ENCODE data around the gene OPN1SW. TPM values are rescaled to one million over a fixed set of nuclear protein-coding genes. Genes with fewer than 3 reads are reported as not detected.

OPN1SW gene
- total RNA-seq, 2 experiments from 2014 or later: not detected

GRCh38 chr7:128742206-128742605 lies 33.4 kb downstream of the OPN1SW start:
- Mint-ChIP-seq H3K4me1 (ENCODE audit: low read depth) (peaks cover 53% of the 10 kb centered on the region), H3K27me3 (no peaks in the 10 kb centered on the region), H3K36me3 (ENCODE audit: low read depth) (peaks cover 25% of the 10 kb centered on the region), H3K27ac (no peak overlapping the region), H3K9me3 (no peaks in the 10 kb centered on the region), H3K4me3 (no peak overlapping the region)
- no peak for TF ChIP-seq CTCF (IDR thresholded peaks at IDR 0.05)
- DNase-seq (no peak), ATAC-seq (no peak)
- ChIA-PET CTCF (interaction anchor here (0.9 to 2.2 kb wide), 8 partner anchors 9 to 315 kb away, joined by 3 to 5 read pairs (median 3); no protein-coding TSS in a partner anchor), POLR2A (interaction anchor here (1.7 kb wide), 1 partner anchor 29 kb away, joined by 5 read pairs; no protein-coding TSS in a partner anchor)
- intact Hi-C loops (cut with micrococcal nuclease): no loop called here

- Mint-ChIP-seq H3K36me3 (ENCODE audit: low read depth) (peaks cover 24% of the 10 kb centered on the region), H3K27ac (no peak overlapping the region), H3K9me3 (no peaks in the 10 kb centered on the region), H3K27me3 (no peaks in the 10 kb centered on the region), H3K4me1 (ENCODE audit: low read depth) (peaks cover 51% of the 10 kb centered on the region), H3K4me3 (no peak overlapping the region)
- DNase-seq: no peak
- no peak for TF ChIP-seq CTCF (IDR thresholded peaks at IDR 0.05)
- POLR2A ChIA-PET: interaction anchor here (0.6 to 1.7 kb wide), 3 partner anchors 10 to 1084 kb away, joined by 3 to 5 read pairs (median 5); no protein-coding TSS in a partner anchor
- no peak for ATAC-seq
- CTCF ChIA-PET: interaction anchor here (0.9 to 1.9 kb wide), 8 partner anchors 10 to 315 kb away, joined by 3 to 5 read pairs (median 3); no protein-coding TSS in a partner anchor
- intact Hi-C loops (cut with micrococcal nuclease): no loop called here
These were observed 34.1 kb downstream of the OPN1SW start for GRCh38 chr7:128741491-128741890.

GRCh38 chr7:128740996-128741395 lies 34.6 kb downstream of the OPN1SW start:
- ChIA-PET POLR2A (interaction anchor here (0.6 to 1.7 kb wide), 3 partner anchors 9 to 1083 kb away, joined by 3 to 5 read pairs (median 5); no protein-coding TSS in a partner anchor), CTCF (interaction anchor here (0.9 to 1.9 kb wide), 5 partner anchors 9 to 314 kb away, joined by 3 to 5 read pairs (median 3); no protein-coding TSS in a partner anchor)
- Mint-ChIP-seq H3K4me1 (ENCODE audit: low read depth) (peaks cover 51% of the 10 kb centered on the region), H3K27me3 (no peaks in the 10 kb centered on the region), H3K4me3 (no peak overlapping the region), H3K9me3 (no peaks in the 10 kb centered on the region), H3K27ac (no peak overlapping the region), H3K36me3 (ENCODE audit: low read depth) (peaks cover 22% of the 10 kb centered on the region)
- DNase-seq (no peak), ATAC-seq (no peak)
- intact Hi-C loops (cut with micrococcal nuclease): no loop called here
- TF ChIP-seq CTCF (IDR thresholded peaks at IDR 0.05): no peak

- TF ChIP-seq CTCF (IDR thresholded peaks at IDR 0.05): no peak
- ChIA-PET POLR2A (interaction anchor here (0.8 to 1.7 kb wide), 7 partner anchors 8 to 314 kb away, joined by 3 to 5 read pairs (median 3); no protein-coding TSS in a partner anchor), CTCF (interaction anchor here (0.8 to 3.2 kb wide), 5 partner anchors 14 to 143 kb away, joined by 3 to 17 read pairs (median 3); no protein-coding TSS in a partner anchor)
- intact Hi-C loops (cut with micrococcal nuclease): no loop called here
- ATAC-seq (no peak), DNase-seq (no peak)
- no peaks in the 10 kb centered on the region for H3K27me3 Mint-ChIP-seq
- H3K27ac Mint-ChIP-seq: peak overlapping the region; percentile 90
- H3K9me3 Mint-ChIP-seq: no peaks in the 10 kb centered on the region
- H3K36me3 Mint-ChIP-seq (ENCODE audit: low read depth): peaks cover 17% of the 10 kb centered on the region
- H3K4me3 Mint-ChIP-seq: peak overlapping the region; percentile 99
- peaks cover 46% of the 10 kb centered on the region for H3K4me1 Mint-ChIP-seq (ENCODE audit: low read depth)
These were observed 35.5 kb downstream of the OPN1SW start for GRCh38 chr7:128739990-128740682.

All from activated CD8-positive, alpha-beta T cell treated with anti-CD3 and anti-CD28 coated beads for 36 hours (primary cell).